ENCODE results near the gene HS6ST2.

Gene HS6ST2

DNA sequence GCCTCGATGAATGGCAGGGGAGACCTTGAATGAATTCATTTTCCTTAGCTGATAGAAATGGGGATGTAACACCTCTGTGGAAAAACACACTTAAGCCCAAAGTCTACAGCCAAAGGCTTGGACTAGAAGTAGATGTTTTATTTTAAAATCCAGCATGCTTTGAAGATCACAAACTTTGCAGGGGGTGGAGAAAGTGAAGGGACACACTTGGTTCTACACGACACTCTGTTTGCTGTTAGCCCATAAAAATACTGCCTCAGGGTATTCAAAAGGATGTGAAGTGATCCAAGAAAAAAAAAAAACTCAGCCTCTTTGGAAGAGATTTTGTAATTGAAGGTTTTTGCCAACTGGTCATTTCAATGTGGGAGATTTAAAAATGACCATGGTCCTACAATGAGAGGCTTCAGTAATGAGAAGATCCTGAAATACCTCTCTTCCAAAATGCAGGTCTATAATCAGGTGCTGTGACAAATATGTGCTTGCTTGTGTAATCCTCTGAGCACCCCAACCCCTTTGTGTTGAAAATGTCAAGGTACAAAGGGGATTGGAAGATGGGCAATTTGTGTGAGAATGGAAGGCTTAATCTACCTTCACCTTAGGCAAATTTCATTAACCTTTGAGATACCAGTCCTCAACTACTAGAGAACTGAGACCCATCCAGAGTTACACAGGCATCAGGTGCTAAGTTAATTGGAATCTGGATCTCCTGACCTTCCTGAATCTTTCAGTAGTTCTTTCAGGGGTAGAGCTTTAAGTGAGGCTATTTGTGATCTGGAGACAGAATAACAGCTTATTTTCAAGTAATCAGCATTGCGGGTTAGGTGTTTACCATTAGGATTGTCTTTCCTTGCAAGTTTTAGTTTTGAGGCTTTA, 82.5 kb downstream of the HS6ST2 start:
- TF ChIP-seq TAF1 (IDR thresholded peaks at IDR 0.05; ENCODE audit: borderline replicate concordance, insufficient read depth, low read length) (no peak), SIN3A (IDR thresholded peaks at IDR 0.05; ENCODE audit: borderline replicate concordance, insufficient read depth, low read length) (no peak), FOXP2 (optimal IDR thresholded peaks at IDR 0.05; ENCODE audit: borderline replicate concordance, extremely low read depth, extremely low read length, insufficient read depth) (no peak), POLR2AphosphoS5 (IDR thresholded peaks at IDR 0.05; ENCODE audit: low read depth, low read length) (no peak)
- TF ChIP-seq, protein P1, sequence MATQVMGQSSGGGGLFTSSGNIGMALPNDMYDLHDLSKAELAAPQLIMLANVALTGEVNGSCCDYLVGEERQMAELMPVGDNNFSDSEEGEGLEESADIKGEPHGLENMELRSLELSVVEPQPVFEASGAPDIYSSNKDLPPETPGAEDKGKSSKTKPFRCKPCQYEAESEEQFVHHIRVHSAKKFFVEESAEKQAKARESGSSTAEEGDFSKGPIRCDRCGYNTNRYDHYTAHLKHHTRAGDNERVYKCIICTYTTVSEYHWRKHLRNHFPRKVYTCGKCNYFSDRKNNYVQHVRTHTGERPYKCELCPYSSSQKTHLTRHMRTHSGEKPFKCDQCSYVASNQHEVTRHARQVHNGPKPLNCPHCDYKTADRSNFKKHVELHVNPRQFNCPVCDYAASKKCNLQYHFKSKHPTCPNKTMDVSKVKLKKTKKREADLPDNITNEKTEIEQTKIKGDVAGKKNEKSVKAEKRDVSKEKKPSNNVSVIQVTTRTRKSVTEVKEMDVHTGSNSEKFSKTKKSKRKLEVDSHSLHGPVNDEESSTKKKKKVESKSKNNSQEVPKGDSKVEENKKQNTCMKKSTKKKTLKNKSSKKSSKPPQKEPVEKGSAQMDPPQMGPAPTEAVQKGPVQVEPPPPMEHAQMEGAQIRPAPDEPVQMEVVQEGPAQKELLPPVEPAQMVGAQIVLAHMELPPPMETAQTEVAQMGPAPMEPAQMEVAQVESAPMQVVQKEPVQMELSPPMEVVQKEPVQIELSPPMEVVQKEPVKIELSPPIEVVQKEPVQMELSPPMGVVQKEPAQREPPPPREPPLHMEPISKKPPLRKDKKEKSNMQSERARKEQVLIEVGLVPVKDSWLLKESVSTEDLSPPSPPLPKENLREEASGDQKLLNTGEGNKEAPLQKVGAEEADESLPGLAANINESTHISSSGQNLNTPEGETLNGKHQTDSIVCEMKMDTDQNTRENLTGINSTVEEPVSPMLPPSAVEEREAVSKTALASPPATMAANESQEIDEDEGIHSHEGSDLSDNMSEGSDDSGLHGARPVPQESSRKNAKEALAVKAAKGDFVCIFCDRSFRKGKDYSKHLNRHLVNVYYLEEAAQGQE (IDR thresholded peaks at IDR 0.05; ENCODE audit: insufficient read depth in 1 of 2, low read depth in 2 of 2, low read length in 2 of 2) = no peak

- TF ChIP-seq POLR2AphosphoS5 (IDR thresholded peaks at IDR 0.05; ENCODE audit: low read depth, low read length) (no peak), SIN3A (IDR thresholded peaks at IDR 0.05; ENCODE audit: borderline replicate concordance, insufficient read depth, low read length) (no peak), TAF1 (IDR thresholded peaks at IDR 0.05; ENCODE audit: borderline replicate concordance, insufficient read depth, low read length) (no peak), FOXP2 (optimal IDR thresholded peaks at IDR 0.05; ENCODE audit: borderline replicate concordance, extremely low read depth, extremely low read length, insufficient read depth) (no peak)
- TF ChIP-seq, protein P1 (IDR thresholded peaks at IDR 0.05; ENCODE audit: insufficient read depth in 1 of 2, low read depth in 2 of 2, low read length in 2 of 2) = no peak
These were observed 95.9 kb downstream of the HS6ST2 start for GRCh38 chrX:132862562-132862961.

DNA sequence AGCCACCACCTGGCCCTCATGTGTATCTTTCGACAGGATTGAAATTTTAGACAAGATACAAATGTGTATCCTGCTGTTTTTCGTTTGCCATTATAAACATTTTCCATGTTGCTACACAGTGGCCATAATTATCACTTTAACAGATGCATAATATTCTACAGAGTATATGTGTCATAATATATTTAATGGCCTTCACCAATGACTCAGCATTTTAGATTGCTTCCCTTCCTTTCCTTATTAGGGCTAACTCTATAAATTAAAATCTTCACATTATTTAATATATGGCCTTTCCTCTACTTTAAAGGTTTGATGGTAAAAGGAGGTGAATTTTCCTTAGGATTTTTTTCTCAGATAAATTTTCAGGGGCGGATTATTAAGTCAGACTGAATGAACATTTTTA, 97.4 kb downstream of the HS6ST2 start:
- TF ChIP-seq, protein P1 (IDR thresholded peaks at IDR 0.05; ENCODE audit: insufficient read depth in 1 of 2, low read depth in 2 of 2, low read length in 2 of 2) = no peak
- TF ChIP-seq TAF1 (IDR thresholded peaks at IDR 0.05; ENCODE audit: borderline replicate concordance, insufficient read depth, low read length) (no peak), POLR2AphosphoS5 (IDR thresholded peaks at IDR 0.05; ENCODE audit: low read depth, low read length) (no peak), FOXP2 (optimal IDR thresholded peaks at IDR 0.05; ENCODE audit: borderline replicate concordance, extremely low read depth, extremely low read length, insufficient read depth) (no peak), SIN3A (IDR thresholded peaks at IDR 0.05; ENCODE audit: borderline replicate concordance, insufficient read depth, low read length) (no peak)

- TF ChIP-seq POLR2AphosphoS5 (IDR thresholded peaks at IDR 0.05; ENCODE audit: low read depth, low read length) = no peak
- TF ChIP-seq, protein P1 (IDR thresholded peaks at IDR 0.05; ENCODE audit: insufficient read depth in 1 of 2, low read depth in 2 of 2, low read length in 2 of 2) = no peak
- no peak for TF ChIP-seq FOXP2 (optimal IDR thresholded peaks at IDR 0.05; ENCODE audit: borderline replicate concordance, extremely low read depth, extremely low read length, insufficient read depth)
- no peak for TF ChIP-seq TAF1 (IDR thresholded peaks at IDR 0.05; ENCODE audit: borderline replicate concordance, insufficient read depth, low read length)
- TF ChIP-seq SIN3A (IDR thresholded peaks at IDR 0.05; ENCODE audit: borderline replicate concordance, insufficient read depth, low read length) = no peak
These were observed 98.2 kb downstream of the HS6ST2 start for GRCh38 chrX:132860200-132860599.

Data from PFSK-1 (cell line).